Adipocyte (in vitro differentiated cells): ENCODE results near the gene CGNL1.

ENCODE experiments used
- DNase-seq: peaks from one replicate; pipeline ENCODE4 v3.0.0-alpha.2; 2015; ENCODE audit warnings: low read depth
- H3K27me3 ChIP-seq: replicated peaks from 2 replicates; pipeline ENCODE4 v1.7.0; 2013; ENCODE audit warnings: mild to moderate bottlenecking, low read length, moderate library complexity; ENCODE audit not compliant: control insufficient read depth, insufficient read depth
- H3K36me3 ChIP-seq: 2 replicates; pipeline ENCODE4 v1.7.0; 2013; ENCODE audit warnings: low read length, mild to moderate bottlenecking, moderate library complexity; ENCODE audit not compliant: control insufficient read depth, insufficient read depth, severe bottlenecking
- H3K4me1 ChIP-seq: 2 replicates; pipeline ENCODE4 v1.7.0; 2013; ENCODE audit warnings: mild to moderate bottlenecking, low read length, moderate library complexity; ENCODE audit not compliant: control insufficient read depth, insufficient read depth
- H3K4me3 ChIP-seq: 2 replicates; pipeline ENCODE4 v1.7.0; 2013; ENCODE audit warnings: mild to moderate bottlenecking, low read length, moderate library complexity
- H3K9ac ChIP-seq: 2 replicates; pipeline ENCODE4 v1.7.0; 2013; ENCODE audit warnings: mild to moderate bottlenecking, low read length, moderate library complexity
- H3K9me3 ChIP-seq: 2 replicates; pipeline ENCODE4 v1.7.0; 2013; ENCODE audit warnings: mild to moderate bottlenecking, low read length, moderate library complexity; ENCODE audit not compliant: control insufficient read depth

CGNL1 gene

DNA sequence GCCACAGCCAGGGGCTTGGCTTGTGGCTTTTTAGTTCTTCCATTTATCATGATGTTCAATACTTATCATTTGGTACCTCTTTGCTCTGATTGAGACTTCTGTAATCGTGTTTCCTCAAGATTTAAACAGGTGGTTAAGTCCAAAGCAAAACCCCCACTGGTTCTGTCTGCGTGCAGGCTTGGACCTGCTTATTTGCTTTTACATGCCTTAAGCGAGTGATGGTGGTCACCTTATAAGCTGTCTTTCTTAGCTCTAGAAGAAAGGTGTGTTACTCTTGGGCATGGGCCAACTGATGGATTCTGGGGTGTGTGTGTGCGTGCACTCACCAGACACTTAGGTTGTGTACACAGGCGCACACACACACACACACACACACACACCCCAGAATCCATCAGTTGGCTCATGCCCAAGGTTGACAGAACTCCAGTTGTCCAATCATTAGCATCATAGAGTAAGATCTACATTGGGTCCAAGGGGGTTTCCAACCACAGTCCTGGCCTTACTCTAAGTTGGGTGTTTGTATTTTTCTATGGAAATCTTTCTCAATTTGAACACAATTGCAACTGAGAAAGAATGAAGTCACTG lies 216.6 kb downstream of the CGNL1 start:
- Histone ChIP-seq H3K4me3 (peak overlapping the region; percentile 78), H3K27me3 (peaks cover 3% of the 10 kb centered on the region)

DNA sequence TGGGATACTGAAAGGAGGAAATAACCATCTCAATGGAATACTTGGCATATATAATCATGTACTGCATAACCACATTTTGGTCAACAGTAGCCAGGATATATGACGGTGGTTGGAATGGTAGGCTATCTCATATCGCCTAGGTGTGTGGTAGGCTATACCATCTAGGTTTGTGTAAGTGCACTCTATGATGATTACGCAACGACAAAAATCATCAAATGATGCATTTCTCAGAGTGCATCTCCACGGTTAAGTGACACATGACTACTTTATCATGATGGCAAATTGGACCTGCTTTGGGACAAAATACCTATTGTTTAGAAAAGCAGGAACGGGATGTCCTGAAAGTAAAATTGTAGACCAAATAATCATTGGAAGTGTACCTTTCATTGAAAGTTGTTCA lies 218.2 kb downstream of the CGNL1 start:
- Histone ChIP-seq H3K4me3 (no peak overlapping the region), H3K4me1 (peaks cover 36% of the 10 kb centered on the region), H3K9ac (no peak overlapping the region), H3K36me3 (no peaks in the 10 kb centered on the region), H3K27me3 (peaks cover 3% of the 10 kb centered on the region), H3K9me3 (no peaks in the 10 kb centered on the region)
- no peak for DNase-seq

More for the DNA sequence above, 216.6 kb downstream of the CGNL1 start:
- peaks cover 52% of the 10 kb centered on the region for H3K4me1 ChIP-seq
- no peaks in the 10 kb centered on the region for H3K36me3 ChIP-seq
- no peak overlapping the region for H3K9ac ChIP-seq
- no peak for DNase-seq
- no peaks in the 10 kb centered on the region for H3K9me3 ChIP-seq

DNA sequence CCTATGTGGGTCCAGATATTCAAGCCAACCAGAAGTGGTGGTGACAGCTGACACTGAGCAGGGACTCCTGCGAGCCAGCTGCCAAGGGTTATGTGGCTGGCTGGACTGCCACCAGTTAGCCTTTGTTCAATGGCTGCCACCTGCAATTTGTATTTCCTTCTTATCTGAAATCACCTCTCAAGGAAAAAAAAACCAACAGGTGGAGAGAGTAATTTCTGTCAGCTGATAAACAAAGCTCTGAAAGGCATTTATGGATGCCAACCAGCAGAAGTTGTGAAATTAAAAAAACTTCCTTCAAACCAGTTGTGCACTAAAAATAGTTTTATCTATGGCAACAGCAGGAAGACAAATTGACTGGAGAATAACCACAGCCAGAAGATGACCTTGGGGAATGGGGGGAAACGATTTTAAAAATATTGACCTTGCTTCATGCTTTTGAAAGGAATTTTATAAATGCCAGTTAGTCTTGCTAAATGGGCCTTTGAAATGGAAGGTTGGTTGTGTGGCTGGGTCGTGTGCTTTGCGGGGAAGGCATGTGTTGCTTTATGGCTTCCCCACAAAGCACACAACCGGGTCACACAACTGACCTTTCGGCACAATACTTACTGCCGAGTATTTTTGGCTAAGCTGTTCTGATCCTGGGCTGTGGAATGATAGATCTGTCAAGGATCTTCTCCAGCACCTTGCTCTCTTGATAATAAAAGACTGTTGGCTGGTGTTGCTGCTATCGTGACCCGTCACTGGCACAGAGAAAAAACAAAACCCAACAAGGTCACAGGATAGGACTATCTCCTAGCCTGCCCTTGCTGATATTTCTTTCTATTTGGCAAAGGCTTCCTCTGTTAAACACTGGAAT lies 218.9 kb downstream of the CGNL1 start:
- Histone ChIP-seq H3K36me3 (no peaks in the 10 kb centered on the region), H3K27me3 (peaks cover 6% of the 10 kb centered on the region), H3K4me1 (peaks cover 29% of the 10 kb centered on the region), H3K9me3 (no peaks in the 10 kb centered on the region), H3K9ac (no peak overlapping the region), H3K4me3 (no peak overlapping the region)
- no peak for DNase-seq

DNA sequence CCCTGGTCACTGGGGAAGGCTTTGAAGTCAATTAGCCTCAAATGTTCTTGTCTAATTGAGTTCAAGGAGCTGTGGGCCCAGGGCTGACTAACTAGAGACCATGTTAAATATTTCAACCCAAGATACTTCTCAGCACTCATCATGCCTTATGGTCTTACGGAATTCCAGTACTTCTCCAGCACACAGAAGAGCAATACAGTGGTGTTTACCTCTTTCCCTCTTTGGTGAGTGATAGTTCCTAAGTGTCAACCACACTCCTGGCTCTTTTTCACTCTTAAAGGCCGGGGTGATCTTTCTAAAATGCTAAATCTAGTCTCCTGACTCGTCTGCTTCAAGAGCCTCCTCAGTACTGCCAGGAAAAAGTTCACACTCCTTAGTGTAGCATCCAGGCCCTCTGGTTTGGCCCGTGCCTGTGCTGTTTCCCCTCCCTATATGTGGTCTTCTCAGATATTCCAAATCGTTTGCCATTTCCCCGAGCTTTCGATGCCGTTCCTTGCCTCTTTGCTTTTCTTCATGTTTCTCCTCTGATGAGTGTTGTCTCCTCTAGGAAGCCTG lies 220.1 kb downstream of the CGNL1 start:
- peaks cover 18% of the 10 kb centered on the region for H3K4me1 ChIP-seq
- no peak overlapping the region for H3K4me3 ChIP-seq
- peaks cover 4% of the 10 kb centered on the region for H3K27me3 ChIP-seq
- no peak for DNase-seq
- no peak overlapping the region for H3K9ac ChIP-seq
- no peaks in the 10 kb centered on the region for H3K9me3 ChIP-seq
- no peaks in the 10 kb centered on the region for H3K36me3 ChIP-seq

DNA sequence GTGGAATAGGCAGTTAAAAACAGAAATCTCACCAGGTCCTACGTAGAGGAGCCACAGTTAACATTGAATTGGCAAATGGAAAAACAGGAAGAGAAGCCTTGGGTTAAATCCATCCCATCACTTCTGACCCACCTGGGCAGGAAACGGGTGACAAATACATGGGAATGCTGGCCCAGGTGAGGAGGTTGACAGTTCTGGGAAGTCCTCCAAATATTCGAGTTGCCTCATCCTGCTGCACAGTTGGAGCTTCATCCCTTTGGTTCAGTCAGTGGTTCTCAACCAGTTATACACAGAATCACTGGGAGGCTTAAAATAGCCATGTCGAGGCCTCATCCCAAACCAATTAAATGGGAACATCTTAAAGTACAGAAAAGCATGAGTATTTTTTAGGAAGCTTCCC lies 220.7 kb downstream of the CGNL1 start:
- Histone ChIP-seq H3K27me3 (peaks cover 4% of the 10 kb centered on the region), H3K4me3 (no peak overlapping the region), H3K9ac (no peak overlapping the region), H3K9me3 (no peaks in the 10 kb centered on the region), H3K36me3 (no peaks in the 10 kb centered on the region), H3K4me1 (peaks cover 16% of the 10 kb centered on the region)
- DNase-seq = no peak

DNA sequence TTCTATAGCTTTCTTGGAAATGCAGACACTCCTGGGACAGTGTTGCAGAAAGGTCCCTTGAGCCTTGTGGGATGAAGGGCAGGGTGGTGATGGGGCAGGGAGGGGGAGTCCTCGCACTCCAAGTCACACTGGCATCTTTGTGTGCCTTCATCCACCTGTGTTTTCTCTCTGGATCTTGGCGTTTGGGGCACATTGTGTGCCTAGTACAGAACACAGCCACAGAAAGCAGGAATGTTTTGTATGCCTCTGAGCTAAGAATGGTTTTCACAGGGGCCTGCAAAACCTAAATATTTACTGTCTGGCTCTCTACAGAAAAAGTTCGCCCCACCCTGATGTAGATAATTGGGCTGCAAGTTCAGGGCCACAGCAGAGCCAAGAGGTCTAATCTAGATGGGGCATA lies 221.1 kb downstream of the CGNL1 start:
- Histone ChIP-seq H3K4me1 (peaks cover 16% of the 10 kb centered on the region), H3K9me3 (no peaks in the 10 kb centered on the region), H3K27me3 (peaks cover 4% of the 10 kb centered on the region), H3K36me3 (no peaks in the 10 kb centered on the region), H3K4me3 (no peak overlapping the region), H3K9ac (no peak overlapping the region)
- DNase-seq = no peak

DNA sequence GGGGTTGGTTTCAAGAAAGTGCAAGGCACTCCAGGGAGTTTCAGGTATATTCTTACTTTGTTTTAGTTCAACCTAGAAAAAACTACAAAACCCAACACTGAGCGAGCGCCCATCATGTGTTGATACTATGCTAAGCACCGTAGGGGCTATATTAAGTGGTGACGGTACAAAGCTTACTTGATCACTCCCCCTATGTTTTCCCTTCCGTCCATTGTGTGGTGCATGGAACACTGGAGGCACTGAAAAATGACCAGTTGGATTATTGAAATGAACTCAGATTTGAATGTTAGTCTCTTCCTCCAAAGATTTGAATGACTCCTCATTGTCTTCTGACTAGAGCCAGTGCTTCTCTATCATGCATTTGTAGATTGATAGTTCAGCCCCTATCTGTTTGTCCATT lies 222.0 kb downstream of the CGNL1 start:
- no peak overlapping the region for H3K4me3 ChIP-seq
- no peak overlapping the region for H3K9ac ChIP-seq
- peaks cover 16% of the 10 kb centered on the region for H3K4me1 ChIP-seq
- H3K36me3 ChIP-seq = no peaks in the 10 kb centered on the region
- H3K9me3 ChIP-seq = no peaks in the 10 kb centered on the region
- H3K27me3 ChIP-seq = peaks cover 4% of the 10 kb centered on the region
- DNase-seq = no peak

DNA sequence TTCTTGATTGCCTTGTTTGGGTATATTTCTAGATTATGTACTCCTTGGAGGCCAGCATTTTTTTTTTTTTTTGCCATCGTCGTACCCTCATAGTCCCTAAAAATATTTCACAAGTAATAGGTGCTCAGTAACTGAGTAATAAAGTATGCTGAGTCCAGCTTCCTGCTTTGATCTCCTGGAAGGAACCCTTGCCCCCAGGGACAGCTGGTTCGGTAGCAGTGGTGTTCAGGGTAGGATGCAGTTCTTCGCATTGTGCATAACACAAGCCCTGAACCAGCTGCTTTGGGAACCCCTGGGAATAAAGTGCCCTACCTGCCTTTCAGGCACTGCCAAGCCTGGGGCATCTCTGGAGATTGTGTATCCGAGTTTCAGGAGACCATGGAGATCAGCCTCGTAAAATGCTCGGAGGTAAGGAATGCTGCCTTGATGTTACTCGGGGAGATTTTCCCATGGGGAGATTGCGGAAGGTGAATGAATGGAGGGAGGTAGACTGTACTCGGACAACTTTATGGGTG lies 223.0 kb downstream of the CGNL1 start:
- DNase-seq = no peak
- no peak overlapping the region for H3K4me3 ChIP-seq

DNA sequence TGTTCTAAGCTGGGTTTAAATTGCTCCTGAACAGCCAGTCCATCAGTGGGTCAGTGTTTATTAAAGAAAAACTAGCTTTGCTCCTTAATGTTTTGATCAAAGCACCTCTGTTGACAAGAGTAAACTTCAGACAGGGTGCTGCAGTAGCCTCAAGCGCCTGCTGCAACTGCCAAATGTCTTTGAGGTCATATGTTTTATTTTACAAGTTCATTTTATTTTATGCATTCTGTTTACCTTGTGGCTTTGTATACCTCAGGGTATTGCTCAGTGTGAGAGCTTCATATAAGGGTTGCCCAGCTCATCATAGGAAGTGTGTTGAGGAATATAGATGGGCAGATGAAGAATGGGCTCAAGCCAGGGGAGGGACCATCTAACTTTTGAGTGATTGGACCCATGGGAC lies 223.9 kb downstream of the CGNL1 start:
- peaks cover 4% of the 10 kb centered on the region for H3K36me3 ChIP-seq
- no peak overlapping the region for H3K4me3 ChIP-seq
- DNase-seq = no peak
- no peak overlapping the region for H3K9ac ChIP-seq
- no peaks in the 10 kb centered on the region for H3K9me3 ChIP-seq
- peaks cover 10% of the 10 kb centered on the region for H3K4me1 ChIP-seq
- peaks cover 4% of the 10 kb centered on the region for H3K27me3 ChIP-seq

More for the DNA sequence above, 223.0 kb downstream of the CGNL1 start:
- H3K4me1 ChIP-seq = peaks cover 16% of the 10 kb centered on the region
- peaks cover 4% of the 10 kb centered on the region for H3K27me3 ChIP-seq
- H3K9ac ChIP-seq = no peak overlapping the region
- H3K9me3 ChIP-seq = no peaks in the 10 kb centered on the region
- H3K36me3 ChIP-seq = peaks cover 3% of the 10 kb centered on the region
